Mucosa of descending colon (tissue), 3 donors: ENCODE results near the gene MYO3B. TPM values are rescaled to one million over a fixed set of nuclear protein-coding genes. Genes with fewer than 3 reads are reported as not detected.

Experiments used
- ATAC-seq: fragments of 200-7000 bp; cut with Tn5 transposase; one replicate; pipeline ENCODE4 v1.9.1; 2020; ENCODE audit warnings: mild to moderate bottlenecking, moderate library complexity
- DNase-seq, 3 donors: peaks; one replicate each; pipeline ENCODE4 v3.0.0-alpha.2; 2020
- H3K36me3 ChIP-seq: fragments of 200-600 bp; one replicate; pipeline ENCODE4 v1.8.0; 2021; ENCODE audit warnings: low read depth, mild to moderate bottlenecking
- H3K4me1 ChIP-seq: fragments of 200-600 bp; one replicate; pipeline ENCODE4 v1.8.0; 2021; ENCODE audit warnings: low read depth, mild to moderate bottlenecking
- H3K4me3 ChIP-seq: fragments of 200-600 bp; one replicate; pipeline ENCODE4 v1.8.0; 2021; ENCODE audit warnings: mild to moderate bottlenecking
- H3K9me3 ChIP-seq: fragments of 200-600 bp; one replicate; pipeline ENCODE4 v1.8.0; 2021; ENCODE audit warnings: mild to moderate bottlenecking
- CTCF ChIP-seq: fragments of 200-600 bp; IDR thresholded peaks from one replicate; pipeline ENCODE4 v1.8.0; 2022; ENCODE audit warnings: antibody characterized with exemption, mild to moderate bottlenecking
- intact Hi-C, 2 donors: fragments of 100-400 bp; cut with DNase I in 1 of 2; cut with micrococcal nuclease in 1 of 2; formaldehyde crosslinking; loops; one replicate each; pipeline versions ENCODE4 v1.11.0 to v1.11.1; 2022; cut with DNase I, micrococcal nuclease
- total RNA-seq, 3 donors: library from RNA; stranded (reverse); fragmentation: NEBNext Ultra II Directional in 2 of 3; extraction: Animal tissue kit (Norgen Biotek cat#: 25700) in 2 of 3; gene quantifications; one replicate each; pipeline versions ENCODE4 v1.2.1 to v1.2.4, GENCODE V29; 2021 to 2023
- donor health status: DM: no; HTN: no; CAD: no; lungs with moderate emphysema.
- donor health status: DM: no; HTN: no; CAD: no.
- donor health status: DM: no; HTN: yes; CAD: no.

Gene MYO3B
- total RNA-seq, 3 donors from 2014 or later, result 0.06 to 0.39 (median 0.09) TPM

GRCh38 chr2:170241756-170242155 lies 63.8 kb downstream of the MYO3B start:
- DNase-seq (no peak), ATAC-seq (no peak)
- Histone ChIP-seq H3K9me3 (no peaks in the 10 kb centered on the region), H3K4me1 (no peaks in the 10 kb centered on the region), H3K36me3 (no peaks in the 10 kb centered on the region), H3K4me3 (no peak overlapping the region)
- intact Hi-C loops, result no loop called here
- no peak for TF ChIP-seq CTCF

- intact Hi-C loops, result no loop called here
- Histone ChIP-seq H3K4me1 (no peaks in the 10 kb centered on the region), H3K36me3 (no peaks in the 10 kb centered on the region), H3K9me3 (no peaks in the 10 kb centered on the region), H3K4me3 (no peak overlapping the region)
- ATAC-seq (no peak), DNase-seq (no peak)
- TF ChIP-seq CTCF, result no peak
Measured at GRCh38 chr2:170243118-170243837, 65.3 kb downstream of the MYO3B start.

- Histone ChIP-seq H3K4me3 (no peak overlapping the region), H3K36me3 (no peaks in the 10 kb centered on the region), H3K4me1 (no peaks in the 10 kb centered on the region), H3K9me3 (no peaks in the 10 kb centered on the region)
- intact Hi-C loops, result no loop called here
- no peak for TF ChIP-seq CTCF
- no peak for ATAC-seq
- no peak for DNase-seq
Measured at GRCh38 chr2:170243898-170244297, 66.0 kb downstream of the MYO3B start.

GRCh38 chr2:170244555-170244954 lies 66.6 kb downstream of the MYO3B start:
- no peaks in the 10 kb centered on the region for H3K9me3 ChIP-seq
- intact Hi-C loops, result no loop called here
- no peak for ATAC-seq
- H3K4me1 ChIP-seq, result no peaks in the 10 kb centered on the region
- no peak overlapping the region for H3K4me3 ChIP-seq
- no peak for DNase-seq
- no peaks in the 10 kb centered on the region for H3K36me3 ChIP-seq
- no peak for TF ChIP-seq CTCF

GRCh38 chr2:170245312-170245711 lies 67.4 kb downstream of the MYO3B start:
- H3K36me3 ChIP-seq, result no peaks in the 10 kb centered on the region
- no peak overlapping the region for H3K4me3 ChIP-seq
- TF ChIP-seq CTCF, result no peak
- H3K4me1 ChIP-seq, result no peaks in the 10 kb centered on the region
- ATAC-seq (no peak), DNase-seq (no peak)
- H3K9me3 ChIP-seq, result no peaks in the 10 kb centered on the region
- intact Hi-C loops, result no loop called here

- TF ChIP-seq CTCF, result no peak
- H3K36me3 ChIP-seq, result no peaks in the 10 kb centered on the region
- ATAC-seq, result no peak
- no peaks in the 10 kb centered on the region for H3K4me1 ChIP-seq
- DNase-seq, result no peak
- H3K4me3 ChIP-seq, result no peak overlapping the region
- no peaks in the 10 kb centered on the region for H3K9me3 ChIP-seq
- intact Hi-C loops, result no loop called here
Measured at GRCh38 chr2:170247333-170247732, 69.4 kb downstream of the MYO3B start.
